ENCODE data around the gene CAMKK2.
"Not testable (repeated sequence)": the region's sequence is repeated elsewhere in the genome, so short reads cannot be mapped to it uniquely, and the experiment has no call there.

CAMKK2 gene

GRCh38 chr12:121279071-121279375, 17.5 kb downstream of the CAMKK2 start:
- peak; percentile 52 for DNase-seq (ENCODE audit: low spot score)

GRCh38 chr12:121278169-121279070, 18.1 kb downstream of the CAMKK2 start:
- DNase-seq (ENCODE audit: low spot score), result no peak

- no peak for DNase-seq (ENCODE audit: low spot score)
Measured at GRCh38 chr12:121277374-121277759, 19.1 kb downstream of the CAMKK2 start.

- DNase-seq (ENCODE audit: low spot score), result no peak
Measured at GRCh38 chr12:121274036-121274763, 22.3 kb downstream of the CAMKK2 start.

- no peak for DNase-seq (ENCODE audit: low spot score)
Measured at GRCh38 chr12:121273364-121273896, 23.1 kb downstream of the CAMKK2 start.

- DNase-seq (ENCODE audit: low spot score), result no peak
Measured at GRCh38 chr12:121267822-121268221, 28.7 kb downstream of the CAMKK2 start.

- no peak for DNase-seq (ENCODE audit: low spot score)
Measured at GRCh38 chr12:121264951-121265515, 31.5 kb downstream of the CAMKK2 start.

GRCh38 chr12:121264135-121264534, 32.4 kb downstream of the CAMKK2 start:
- DNase-seq (ENCODE audit: low spot score), result no peak

- no peak for DNase-seq (ENCODE audit: low spot score)
Measured at GRCh38 chr12:121263206-121263935, 33.1 kb downstream of the CAMKK2 start.

- DNase-seq (ENCODE audit: low spot score), result no peak
Measured at GRCh38 chr12:121261398-121261797, 35.1 kb downstream of the CAMKK2 start.

- DNase-seq (ENCODE audit: low spot score), result no peak
Measured at GRCh38 chr12:121260091-121260490, 36.4 kb downstream of the CAMKK2 start.

GRCh38 chr12:121259074-121259473, 37.4 kb downstream of the CAMKK2 start:
- no peak for DNase-seq (ENCODE audit: low spot score)

- DNase-seq (ENCODE audit: low spot score), result not testable (repeated sequence)
Measured at GRCh38 chr12:121257704-121258449, 38.6 kb downstream of the CAMKK2 start.

GRCh38 chr12:121255433-121255832, 41.1 kb downstream of the CAMKK2 start:
- no peak for DNase-seq (ENCODE audit: low spot score)

GRCh38 chr12:121253638-121254335, 42.7 kb downstream of the CAMKK2 start:
- no peak for DNase-seq (ENCODE audit: low spot score)

- no peak for DNase-seq (ENCODE audit: low spot score)
Measured at GRCh38 chr12:121252712-121253345, 43.7 kb downstream of the CAMKK2 start.

- DNase-seq (ENCODE audit: low spot score), result no peak
Measured at GRCh38 chr12:121251838-121252237, 44.7 kb downstream of the CAMKK2 start.

- no peak for DNase-seq (ENCODE audit: low spot score)
Measured at GRCh38 chr12:121250359-121250758, 46.1 kb downstream of the CAMKK2 start.

GRCh38 chr12:121248622-121249021, 47.9 kb downstream of the CAMKK2 start:
- DNase-seq (ENCODE audit: low spot score), result no peak

- no peak for DNase-seq (ENCODE audit: low spot score)
Measured at GRCh38 chr12:121246893-121247557, 49.5 kb downstream of the CAMKK2 start.
